ENCODE results near the gene TENM3.
"Not testable (repeated sequence)": the region's sequence is repeated elsewhere in the genome, so short reads cannot be mapped to it uniquely, and the experiment has no call there.

TENM3 gene

GRCh38 chr4:182802621-182803020, 559.4 kb downstream of the TENM3 start:
- no peak for DNase-seq

GRCh38 chr4:182803235-182803634, 560.0 kb downstream of the TENM3 start:
- no peak for DNase-seq

DNA sequence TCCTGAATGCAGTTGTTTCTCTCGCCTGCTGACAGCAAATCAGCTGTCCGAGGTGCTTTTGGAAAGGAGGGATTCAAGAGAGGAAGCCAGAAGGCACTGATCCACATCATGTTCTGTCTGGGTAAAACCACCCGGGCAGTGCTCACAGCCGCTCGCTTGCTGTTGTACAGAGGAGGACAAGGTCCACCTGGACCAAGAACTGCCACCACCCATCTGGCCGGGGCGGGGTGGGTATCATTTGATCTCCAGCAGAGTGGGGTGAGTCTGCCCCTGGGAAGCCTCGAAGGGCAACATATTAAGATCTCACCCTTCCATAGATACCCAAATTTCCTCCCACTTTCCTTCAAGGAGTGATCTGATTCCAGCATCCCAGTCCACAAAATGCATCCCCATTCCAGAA, 560.9 kb downstream of the TENM3 start:
- DNase-seq: no peak

- DNase-seq: no peak
Measured at GRCh38 chr4:182805321-182805720, 562.1 kb downstream of the TENM3 start.

- DNase-seq: no peak
Measured at GRCh38 chr4:182805750-182806149, 562.5 kb downstream of the TENM3 start.

DNA sequence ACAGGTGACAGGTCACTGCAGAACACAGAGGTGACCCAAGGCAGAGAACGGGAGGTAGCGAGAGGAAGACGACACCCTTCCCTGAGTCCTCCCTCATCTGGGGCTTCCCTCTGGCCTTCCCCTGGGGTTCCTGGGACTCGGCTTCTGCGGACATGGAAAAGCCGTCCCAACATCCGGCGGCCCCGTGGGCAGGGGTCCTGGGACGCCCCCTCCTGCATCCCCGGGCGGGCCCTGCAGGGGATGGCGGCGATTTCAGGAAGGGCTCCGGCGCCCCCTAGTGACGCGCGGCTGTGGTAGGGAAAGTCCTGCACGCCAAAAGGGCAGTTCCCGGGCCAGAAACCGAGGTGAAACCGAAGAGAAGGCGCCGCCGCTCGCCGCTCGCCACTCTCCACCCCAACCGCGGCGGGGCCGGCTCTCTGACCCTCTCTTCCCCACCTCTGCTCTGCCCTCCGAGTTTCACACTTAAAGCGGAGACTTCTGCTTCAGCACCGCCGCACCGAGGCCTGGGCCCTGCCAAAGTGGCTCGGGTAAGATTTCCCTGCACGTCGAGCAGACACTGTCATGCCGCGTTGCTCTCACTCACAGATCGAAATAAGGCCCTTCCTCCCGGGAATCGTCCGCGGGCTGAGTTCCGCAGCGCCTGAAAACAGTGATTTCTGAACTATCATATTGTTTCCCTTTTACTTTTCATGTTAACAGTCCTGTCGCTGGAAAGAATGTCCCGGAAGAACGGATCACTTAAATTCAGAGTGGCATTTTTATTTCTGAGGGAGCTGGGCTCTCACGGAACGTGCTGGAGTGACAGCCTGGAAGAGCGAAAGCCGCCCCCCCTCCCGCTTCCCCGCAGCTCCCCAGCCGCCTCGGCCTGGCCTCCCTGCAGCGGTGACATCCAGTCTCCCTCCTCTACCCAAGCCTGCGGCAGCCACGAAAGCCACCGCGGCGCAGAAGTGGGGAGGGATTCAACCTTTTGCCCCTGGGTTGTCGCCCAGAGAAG, 563.4 kb downstream of the TENM3 start:
- peak; percentile 12 for DNase-seq

DNA sequence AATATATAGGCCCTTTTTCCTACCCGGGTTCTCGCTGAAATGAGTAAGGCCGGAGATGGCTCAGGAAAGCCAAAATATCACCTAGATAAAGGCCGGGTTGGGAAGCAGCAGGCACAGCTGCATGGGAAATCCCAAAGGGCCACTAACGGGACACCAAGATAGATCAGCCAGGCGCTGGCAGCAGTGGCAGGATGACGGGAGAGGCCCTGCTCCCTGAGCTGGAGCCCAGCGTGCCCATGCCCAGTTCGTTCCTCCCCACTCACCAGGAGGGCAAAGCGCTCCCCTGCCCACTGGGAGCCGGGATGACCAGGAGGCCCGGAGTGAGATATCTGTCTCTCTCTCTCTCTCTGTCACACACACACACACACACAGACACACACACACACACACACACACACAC, 564.1 kb downstream of the TENM3 start:
- DNase-seq: no peak

DNA sequence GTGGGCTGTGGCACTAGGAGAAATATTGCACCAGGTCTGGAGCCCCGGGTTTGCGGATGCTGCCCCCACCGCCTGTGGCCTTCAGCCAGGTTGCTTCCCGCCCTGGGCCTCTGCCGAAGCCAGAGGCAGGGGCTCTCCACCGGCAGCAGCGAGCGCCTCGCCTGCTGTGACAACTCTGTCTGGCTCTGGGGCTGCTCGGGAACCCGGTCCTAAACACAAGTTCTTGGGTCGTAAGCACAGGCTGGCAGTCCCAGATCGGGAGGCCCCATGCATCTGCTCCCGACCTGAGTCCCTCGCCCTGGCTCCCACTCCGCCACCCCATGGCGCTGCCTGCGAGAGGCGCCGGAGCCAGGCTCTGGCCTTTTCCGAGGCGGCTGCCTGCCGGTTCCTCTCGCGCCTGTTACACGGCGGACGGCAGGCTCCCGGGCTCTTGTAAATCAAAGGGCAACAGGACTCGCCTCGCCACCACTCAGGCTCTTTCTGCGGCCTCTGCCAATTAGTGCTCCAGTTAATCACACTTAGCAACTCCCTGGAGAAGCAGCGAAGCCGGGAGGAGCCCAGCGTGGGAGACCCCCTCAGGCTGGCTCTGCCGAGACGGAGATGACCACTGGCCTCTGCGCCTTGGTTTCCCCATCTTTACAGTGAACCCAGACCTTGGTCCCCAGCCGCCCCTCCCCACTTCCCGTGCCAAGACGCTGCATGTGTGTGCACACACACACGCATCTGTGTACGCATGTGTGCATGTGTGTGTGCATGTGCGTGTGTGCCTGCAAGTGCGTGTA, 564.8 kb downstream of the TENM3 start:
- no peak for DNase-seq

GRCh38 chr4:182808673-182809416, 565.6 kb downstream of the TENM3 start:
- DNase-seq: no peak

DNA sequence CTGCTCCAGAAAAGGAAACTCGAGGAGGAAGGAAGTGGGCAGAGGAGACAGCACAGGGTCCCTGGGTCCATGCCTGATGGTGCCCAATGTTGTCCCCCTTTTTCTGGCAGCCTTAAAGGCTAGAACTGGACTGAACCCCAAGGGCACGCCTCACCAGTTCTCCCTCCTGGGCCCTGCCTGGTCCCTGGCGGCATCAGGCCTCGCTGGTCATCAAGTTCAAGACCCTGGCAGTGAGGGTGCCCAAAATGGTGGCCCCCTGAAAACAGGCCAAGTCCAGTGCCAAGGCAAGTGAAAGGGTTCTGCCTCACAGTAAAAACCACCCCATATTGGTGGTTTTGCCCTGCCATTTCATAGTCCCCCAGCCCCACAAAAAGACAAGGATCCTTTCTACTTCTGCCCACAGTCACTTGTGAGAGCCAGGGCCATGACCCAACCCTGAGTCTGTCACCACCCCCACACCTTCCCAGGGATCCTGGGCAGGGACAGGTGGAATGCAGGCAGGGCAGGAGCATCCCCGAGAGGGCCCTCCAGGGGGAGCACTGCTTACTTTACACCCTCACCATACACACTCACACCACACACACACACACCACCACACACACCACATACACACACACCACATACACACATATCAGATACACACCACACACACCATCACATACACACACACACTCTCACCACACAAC, 566.4 kb downstream of the TENM3 start:
- no peak for DNase-seq

- DNase-seq: no peak
Measured at GRCh38 chr4:182810103-182810615, 567.0 kb downstream of the TENM3 start.

DNA sequence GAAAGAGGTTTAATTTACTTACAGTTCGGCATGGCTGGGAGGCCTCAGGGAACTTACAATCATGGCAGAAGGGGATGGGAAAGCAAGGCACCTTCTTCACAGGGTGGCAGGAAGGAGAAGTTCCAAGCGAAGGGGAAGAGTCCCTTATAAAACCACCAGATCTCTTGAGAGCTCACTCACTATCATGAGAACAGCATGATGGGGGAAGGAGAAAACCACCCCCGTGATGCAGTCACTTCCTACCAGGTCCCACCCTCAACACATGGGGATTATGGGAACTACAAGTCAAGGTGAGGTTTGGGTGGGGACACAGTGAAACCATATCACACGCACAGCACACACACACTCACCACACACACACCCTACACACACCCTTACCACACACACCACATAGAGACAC, 569.7 kb downstream of the TENM3 start:
- no peak for DNase-seq

GRCh38 chr4:182814065-182814464, 570.9 kb downstream of the TENM3 start:
- DNase-seq: not testable (repeated sequence)

DNA sequence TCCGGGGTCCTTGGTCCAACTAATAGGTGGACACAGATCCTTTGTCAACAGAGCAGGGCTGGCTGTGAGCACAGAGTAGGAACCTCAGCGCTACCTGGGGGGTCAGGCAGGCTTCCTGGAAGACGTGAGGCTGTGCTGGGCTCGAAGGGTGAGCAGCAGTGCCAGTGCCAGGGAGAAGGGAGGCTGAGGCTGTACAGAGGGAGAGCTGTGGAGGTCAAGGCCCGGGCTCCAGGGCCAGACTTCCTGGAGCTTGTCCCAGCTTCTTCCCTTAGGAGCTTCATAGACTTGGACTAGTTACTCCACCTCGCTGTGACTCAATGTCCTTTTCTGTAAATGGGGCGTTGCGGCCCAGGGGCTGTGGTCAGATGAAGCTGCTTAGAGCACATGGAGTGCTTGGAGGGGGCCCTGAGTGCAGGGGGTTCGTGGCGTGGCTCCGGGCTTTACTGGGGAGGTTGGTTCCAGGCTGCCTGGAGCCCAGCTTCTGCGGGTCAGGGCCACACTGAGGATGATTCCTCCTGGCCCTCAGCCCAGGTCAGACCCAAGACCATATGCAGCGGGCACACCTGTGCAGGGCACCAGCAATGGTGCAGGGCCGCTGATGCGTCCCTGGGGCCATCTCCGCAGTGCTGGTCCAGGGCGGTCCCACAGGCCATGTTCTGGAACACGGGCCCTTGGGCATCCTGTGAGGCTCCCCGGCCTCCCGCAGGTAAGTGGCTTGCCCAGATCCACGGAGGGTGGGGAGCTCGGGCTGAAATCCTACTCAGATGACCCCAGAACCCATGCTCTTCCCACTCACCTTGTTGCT, 575.9 kb downstream of the TENM3 start:
- DNase-seq: no peak

GRCh38 chr4:182819751-182820150, 576.5 kb downstream of the TENM3 start:
- no peak for DNase-seq

DNA sequence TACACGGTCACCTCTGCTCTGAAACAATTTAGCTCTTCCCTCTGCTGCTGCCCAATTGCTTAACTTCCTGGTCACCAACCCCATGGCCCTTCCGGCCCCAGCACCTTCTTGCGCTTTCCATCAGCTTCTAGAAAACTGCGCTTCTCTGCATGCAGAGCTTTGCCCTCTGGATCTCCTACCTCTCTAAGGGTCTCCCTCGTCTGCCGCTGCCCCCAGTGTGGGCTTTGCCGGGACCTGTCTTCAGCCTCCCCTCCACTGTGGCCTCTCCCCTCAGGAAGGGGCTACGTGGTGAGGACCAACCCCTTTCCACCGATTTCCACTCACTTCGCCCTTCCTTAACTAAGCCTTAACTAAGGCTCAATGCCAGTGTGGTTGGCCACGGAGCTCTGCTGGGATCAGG, 579.4 kb downstream of the TENM3 start:
- DNase-seq: no peak

- no peak for DNase-seq
Measured at GRCh38 chr4:182823576-182823975, 580.4 kb downstream of the TENM3 start.

GRCh38 chr4:182825003-182825402, 581.8 kb downstream of the TENM3 start:
- DNase-seq: no peak

- no peak for DNase-seq
Measured at GRCh38 chr4:182825786-182826185, 582.6 kb downstream of the TENM3 start.

DNA sequence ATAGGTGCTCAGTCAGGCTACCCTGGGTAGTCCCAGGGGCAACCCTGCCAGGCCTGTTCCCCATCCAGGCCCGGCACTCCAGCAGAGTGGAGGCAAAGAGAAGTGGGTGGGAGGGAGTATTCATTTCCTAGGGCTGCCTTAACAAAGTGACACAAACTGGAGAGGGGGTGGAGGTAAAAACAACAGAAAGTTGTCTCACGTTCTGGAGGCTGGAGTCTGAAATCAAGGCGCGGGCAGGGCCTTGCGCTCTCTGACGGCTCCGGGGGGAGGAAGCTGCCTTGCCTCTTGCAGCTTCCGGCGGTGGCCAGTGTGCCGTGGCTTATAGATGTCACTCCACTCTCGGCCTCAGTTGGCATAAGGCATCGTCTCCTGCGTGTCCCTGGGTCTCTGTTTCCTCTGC, 583.2 kb downstream of the TENM3 start:
- DNase-seq: no peak

- no peak for DNase-seq
Measured at GRCh38 chr4:182827166-182827565, 584.0 kb downstream of the TENM3 start.
